AG08396 (cell line): ENCODE measurements around the gene RBMS3.
A peak's percentile ranks its signal among the peaks of the same experiment; 100 is the strongest.
"Not testable (repeated sequence)": the region's sequence is repeated elsewhere in the genome, so short reads cannot be mapped to it uniquely, and the experiment has no call there.

ENCODE experiments used
- DNase-seq: peaks from one replicate; pipeline ENCODE4 v3.0.0; 2012; ENCODE audit warnings: low spot score, mixed read lengths

RBMS3 gene

DNA sequence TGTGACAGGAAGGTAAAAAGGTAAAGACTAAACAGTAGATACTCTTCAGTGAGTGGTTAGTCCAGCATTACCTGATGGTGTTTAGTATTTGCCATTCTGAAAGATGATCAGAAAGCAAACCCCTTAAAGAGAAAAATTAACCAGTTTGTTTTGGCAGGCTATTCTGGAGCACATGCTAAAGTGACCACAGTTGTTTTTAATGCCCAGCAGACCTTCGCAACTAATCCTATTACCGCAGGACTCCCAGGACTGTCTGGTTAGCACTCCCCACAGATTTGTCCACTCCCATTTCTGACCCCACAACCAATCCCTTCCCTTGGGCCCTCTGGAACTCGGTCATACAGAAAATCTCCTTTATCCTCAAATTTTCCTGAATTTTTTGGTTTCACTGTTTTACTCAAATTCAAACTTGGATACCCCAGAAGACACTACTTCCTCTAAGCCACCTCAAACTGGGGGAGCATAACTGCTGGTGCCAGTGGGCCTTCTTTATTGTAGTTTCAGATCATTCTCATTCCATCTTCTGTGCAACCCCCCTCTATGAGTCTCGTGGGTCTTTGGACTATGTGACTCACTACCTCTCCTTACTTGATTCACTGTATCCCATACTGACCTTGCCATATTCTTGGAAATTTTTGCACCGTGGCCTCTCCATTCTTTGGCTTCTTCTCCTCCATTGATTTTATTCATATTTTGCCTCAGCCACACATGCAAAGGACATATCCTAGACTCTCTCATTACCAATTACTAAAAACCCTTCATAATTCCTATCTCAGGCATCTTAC is 104.4 kb downstream of the RBMS3 start:
- no peak for DNase-seq

DNA sequence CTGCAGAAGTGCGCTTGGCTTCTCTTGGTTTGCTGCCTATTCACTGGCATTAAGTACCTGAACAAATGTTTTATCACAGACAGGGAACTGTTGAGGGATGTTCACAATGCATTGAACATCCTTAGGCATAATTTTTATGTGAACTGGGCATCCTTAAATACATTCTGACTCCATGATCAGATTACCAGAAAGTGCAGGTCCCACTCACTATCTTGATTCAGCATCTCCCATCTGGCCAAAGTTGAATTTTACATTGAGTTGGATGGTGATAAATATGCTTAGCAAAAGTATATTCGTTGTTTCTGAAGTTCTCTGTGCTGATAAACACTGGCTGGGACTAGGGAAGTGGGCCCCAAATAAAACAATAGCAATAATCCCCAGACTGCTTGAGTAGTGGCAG is 108.5 kb downstream of the RBMS3 start:
- no peak for DNase-seq

DNA sequence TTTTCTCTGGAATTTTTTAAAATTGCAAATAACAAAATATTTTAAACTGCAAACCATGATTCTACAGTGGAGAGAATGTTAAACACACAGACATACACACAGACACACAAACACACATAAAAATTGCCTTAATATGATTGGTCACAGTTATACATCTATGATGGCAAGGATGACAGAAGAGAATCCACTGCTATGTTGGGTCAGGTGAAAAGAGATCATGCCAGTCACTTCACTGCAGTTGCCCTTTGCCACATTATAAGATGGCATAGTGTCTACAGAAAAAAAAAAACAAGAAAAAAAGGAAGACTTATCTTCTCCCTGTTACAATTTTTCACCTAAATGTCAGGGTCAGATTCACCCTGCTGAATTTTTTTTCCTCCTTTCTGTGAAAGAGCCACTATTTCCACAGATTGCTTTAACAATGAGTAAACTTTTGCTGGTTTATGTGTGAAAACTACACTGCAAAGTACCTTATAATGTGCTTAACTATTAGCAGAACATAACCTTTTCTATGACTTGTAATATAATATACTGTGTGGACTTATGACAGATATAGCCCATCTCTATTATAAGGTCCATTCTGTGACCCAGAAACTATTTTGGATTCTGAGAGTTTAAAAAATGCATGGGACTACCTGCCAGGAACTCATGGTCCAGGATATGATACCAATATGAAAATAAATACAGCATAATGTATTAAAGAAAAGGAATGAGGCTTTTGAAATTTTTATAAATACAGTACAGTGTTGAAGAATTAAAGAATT is 111.9 kb downstream of the RBMS3 start:
- no peak for DNase-seq

DNA sequence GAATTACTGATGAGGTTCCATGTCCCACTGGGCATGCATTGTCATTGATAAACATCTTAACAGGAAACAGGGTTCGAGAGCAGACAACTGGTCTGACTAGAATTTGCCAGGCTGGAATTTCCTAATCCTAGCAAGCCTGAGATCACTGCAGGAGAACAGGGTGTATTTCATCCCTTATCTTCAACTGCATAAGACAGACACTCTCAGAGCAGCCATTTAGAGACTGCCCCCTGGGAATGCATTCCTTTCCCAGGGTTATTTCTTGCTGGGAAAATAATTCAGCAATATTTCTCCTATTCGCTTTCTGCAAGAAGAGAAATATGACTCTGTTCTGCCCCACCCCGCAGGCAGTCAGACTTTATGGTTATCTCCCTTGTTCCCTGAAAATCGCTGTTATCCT is 113.1 kb downstream of the RBMS3 start:
- DNase-seq, result not testable (repeated sequence)

DNA sequence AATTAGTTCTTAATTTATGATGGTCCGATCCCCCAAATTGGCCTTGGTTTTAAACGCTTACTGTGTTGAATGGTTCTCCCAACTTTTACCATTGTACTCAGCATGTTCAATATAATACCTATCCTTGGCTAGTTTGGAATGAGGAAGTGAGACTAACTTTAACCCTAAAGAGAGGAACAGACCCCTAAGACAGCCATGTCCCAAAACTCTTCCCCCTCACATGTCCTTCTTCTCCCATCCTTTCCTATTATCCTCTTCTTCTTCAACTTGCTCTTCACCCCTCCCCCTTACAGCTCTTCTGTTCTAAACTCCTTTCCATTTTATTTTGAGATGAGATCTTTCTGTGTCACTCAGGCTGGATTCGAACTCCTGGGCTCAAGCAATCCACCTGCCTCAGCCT is 116.5 kb downstream of the RBMS3 start:
- DNase-seq, result no peak

DNA sequence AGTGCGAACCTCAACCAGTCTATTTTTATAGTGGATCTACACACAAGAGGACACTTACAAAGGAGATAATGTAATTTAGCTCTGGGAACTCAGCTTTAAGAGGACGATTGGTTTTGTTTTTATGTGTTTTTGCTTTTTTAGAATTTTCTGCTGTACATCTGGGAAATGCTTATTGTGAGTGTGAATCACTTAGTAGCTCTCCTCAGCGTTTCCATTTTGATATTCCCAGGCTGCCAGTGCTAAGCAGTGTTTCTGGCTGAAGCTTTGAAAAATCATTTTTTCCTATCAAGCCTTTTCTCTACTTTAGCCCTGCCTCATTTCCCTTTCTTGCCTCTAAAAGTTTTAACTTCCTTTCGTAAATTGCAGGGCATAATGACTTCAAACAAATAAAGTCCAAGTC is 117.9 kb downstream of the RBMS3 start:
- no peak for DNase-seq

DNA sequence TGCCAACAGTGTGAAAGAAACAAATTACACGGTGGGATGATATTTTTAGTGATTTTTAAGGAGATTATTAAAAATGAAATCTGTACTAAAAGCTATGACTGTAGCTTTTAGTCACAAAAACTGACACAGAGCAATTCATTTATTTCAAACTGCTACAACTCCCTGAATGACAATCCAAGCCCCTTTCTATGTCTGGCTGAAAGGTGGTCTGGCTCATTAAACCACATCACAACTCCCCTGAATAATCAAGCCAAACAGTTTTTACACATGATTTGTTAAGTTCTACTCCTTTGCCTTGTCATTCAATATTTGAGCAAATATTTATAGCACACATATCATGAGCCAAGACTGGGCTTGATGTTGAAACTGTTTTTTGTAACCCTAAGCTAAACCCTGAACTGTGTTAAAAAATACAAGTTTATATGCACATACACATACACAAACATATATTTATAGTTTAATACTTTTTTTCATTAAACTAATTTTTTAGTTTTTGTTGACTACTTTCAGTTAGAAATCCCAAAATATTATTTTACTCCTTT is 125.5 kb downstream of the RBMS3 start:
- DNase-seq, result no peak

DNA sequence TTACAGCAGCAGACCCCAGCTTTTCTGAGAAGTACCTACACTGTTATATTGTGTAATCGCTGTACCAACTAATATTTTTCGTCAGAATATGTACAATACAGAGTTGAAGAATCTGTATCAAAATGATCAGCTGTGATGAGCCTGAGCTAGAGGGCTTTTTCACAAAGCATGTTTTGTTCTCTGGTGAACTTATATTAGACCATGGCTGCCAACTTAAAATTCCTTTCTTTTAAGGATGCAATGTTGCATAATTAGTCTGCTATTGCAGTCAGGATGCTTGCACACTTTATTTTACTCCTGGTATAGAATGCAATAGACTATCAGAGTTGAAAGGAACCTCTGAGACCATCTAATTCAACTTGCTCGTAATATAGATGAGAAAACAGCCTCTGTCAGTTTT is 127.8 kb downstream of the RBMS3 start:
- DNase-seq, result no peak

DNA sequence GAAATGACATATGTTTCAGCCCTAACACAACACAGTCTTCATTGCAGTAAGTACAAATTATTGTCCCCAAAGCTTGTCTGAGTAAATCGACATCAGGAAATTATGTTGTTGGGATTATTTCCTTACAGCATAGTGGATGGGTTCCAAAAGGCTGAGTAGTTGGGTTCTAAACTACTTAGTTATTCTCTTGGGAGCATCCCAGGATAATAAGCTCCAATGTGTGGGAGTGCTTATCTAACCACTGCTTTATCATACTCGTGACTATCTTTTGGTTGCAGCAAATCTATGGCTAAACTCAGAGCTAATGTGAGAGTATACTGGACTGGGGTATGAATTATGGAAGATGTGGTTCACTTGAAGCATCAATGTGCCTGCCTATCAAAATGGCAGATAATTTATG is 128.5 kb downstream of the RBMS3 start:
- no peak for DNase-seq

DNA sequence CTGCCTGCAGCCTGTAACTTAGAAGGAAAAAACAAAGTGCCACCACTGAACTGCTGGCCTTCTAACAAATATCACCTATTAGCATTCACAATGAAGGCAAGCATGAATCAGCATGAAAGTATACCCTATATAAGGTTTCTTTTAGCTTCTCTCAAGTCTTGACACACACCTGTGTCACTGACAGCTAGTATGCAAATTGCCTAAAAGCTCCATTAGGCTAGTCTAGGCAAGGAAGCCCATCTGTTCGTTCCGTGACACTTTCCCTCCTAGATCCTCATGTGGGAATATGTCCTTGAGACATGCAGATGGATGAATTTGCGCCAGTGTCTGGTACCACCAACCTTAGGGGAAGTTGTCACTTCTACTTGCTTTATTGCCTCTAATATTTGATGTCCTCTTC is 129.3 kb downstream of the RBMS3 start:
- DNase-seq, result no peak

DNA sequence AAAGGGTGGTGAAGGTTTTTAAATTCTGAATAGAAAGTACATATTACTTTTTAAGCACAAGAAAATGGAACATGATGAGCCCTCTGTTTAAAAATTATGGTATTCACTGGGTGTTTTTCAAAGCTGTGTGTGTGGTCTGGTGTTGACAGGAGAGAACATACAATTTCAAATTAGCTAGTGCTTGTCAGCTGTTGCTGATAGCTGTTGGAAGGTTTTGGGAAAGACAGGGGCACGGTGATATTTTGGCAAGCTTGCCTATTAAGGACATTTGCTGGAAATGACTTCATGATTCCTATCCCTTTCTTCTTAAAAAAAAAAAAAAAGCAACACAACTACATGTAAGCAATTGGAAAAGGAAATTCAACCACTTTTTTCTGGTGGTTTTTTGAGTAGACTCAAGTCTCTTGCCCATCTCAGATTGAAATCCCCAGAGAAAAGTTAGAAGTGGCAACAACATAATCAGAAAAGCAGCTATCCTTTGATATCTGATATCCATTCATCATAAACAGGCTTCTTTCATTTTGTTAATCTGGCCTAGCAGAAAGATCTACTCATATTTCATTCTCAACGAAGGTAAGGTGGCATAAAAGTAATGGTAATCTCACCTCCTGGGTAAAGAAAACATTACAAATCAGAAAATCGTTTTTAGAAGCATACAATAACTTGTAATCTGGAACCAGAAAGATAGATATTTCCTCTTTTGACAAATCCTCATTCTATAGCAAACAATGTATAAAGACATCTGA is 130.0 kb downstream of the RBMS3 start:
- DNase-seq, result no peak

DNA sequence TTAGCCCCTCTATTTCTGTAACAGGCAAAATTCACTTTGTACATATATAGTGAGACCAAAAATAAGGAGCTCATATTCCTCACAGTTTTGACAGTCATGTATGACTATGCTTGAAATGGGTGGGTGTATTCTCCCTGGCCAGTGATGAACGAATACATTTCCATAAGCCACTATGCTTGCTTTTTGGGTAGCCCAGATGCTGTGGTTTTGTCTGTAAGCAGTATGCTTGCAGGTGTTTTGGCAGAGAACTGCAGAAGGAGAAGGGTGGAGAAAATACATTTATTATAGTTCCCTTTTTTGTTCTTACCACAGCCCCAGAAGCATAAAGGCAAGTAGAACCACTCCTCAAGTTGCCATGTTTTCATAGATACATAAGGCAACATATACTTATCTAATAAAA is 131.2 kb downstream of the RBMS3 start:
- DNase-seq, result no peak

DNA sequence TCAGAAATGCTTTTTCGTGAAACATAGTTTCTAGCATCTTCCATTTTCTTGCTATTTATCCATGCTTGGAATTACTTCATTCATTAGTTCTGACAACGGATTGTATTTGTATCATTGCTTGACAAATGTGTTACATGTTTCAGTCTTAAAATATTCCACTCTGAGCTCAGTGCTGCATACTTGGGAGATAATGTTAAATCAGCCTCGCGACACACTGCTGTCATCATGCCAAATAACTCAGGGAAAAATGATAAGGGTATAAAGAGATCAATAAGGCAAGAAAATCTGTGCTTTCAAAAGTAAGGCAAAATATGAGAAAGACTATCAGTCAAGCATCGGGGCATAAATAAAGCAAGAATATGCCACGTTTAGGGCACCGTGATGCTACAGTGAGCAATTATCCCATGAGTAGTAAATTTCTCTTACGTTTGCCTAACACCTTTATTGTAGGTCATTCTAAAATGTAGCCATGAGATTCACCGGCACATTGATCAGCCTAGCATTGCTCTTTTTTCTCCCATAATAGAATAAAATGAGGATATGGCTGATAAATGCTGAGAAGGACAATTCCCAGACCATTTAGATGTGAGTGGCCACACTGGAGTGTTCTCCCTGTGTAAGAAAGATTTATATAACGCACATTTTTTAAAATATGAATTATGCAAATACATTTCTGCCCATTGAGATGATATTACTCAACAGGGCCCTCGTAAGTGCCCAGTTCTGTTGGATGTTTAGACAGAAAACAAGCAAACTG is 133.8 kb downstream of the RBMS3 start:
- no peak for DNase-seq

DNA sequence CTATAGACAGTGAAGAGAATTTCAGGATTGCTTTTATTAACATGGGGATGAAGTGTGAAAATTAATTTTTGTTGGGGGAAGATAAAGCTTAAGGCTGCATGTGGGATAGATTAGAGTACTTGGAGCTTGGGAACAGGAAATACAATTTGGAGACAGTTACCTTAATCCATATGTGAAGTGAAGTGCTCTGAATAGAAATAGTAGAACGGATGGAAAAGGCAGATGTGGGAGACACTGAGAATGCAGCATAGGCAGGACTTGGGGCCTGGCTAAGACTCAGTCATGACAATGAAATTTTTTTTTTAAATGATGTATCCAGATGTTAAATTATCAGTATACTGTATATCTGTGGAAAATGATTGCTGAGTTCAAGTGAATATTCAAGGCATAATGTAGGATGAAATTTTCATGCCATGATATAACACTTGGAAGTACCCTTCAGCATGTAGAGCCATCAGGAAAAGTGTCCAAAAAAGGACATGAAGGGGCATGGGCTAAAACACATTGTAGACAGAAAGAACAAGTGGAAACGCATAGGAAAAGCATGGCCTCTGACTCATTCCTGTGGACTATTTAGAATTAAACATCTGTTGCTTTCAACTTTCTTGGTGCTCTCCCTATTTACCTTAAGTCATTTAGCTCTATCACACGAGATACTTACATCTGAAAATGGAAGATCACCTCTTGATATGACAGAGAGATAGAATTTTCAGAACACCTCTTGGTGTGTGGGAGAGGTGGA is 134.8 kb downstream of the RBMS3 start:
- peak; percentile 7 for DNase-seq

DNA sequence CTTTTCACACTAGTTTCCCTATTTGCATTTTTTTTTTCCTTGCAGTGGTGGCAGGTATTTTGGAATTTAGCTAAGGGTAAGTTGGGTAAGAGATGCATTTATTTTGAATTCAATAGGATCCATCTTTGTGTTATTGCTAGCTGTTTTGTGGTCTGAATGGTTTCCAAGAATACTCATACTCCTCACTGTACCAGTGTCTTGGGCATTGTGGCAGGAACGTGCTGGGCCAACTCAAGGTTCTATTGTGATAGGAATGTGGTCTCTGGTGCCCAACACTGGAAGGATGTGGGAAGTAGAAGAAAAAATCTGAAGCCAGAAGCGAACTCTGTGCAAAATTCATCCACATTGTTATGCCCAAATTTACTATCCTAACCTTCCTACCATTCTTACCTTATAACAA is 135.6 kb downstream of the RBMS3 start:
- DNase-seq, result no peak

DNA sequence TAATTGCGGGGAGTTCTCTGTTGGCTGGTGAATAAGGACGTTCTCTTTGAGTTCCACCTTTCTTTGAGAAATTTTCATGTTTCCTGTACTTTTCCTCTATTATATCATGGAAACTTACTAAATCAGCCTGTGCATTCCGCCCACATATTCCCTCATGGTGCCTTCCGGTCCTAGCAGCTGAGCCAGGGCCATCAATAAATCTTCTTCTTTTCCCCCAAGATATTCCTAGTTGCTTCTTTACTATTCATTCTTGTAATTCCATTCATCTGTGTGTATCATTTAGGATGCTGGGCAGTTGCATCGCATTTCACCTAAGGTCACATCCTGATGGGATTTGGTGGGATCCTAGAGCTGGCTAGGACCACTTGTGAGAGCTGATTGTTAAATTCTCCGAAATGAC is 139.2 kb downstream of the RBMS3 start:
- DNase-seq, result no peak

DNA sequence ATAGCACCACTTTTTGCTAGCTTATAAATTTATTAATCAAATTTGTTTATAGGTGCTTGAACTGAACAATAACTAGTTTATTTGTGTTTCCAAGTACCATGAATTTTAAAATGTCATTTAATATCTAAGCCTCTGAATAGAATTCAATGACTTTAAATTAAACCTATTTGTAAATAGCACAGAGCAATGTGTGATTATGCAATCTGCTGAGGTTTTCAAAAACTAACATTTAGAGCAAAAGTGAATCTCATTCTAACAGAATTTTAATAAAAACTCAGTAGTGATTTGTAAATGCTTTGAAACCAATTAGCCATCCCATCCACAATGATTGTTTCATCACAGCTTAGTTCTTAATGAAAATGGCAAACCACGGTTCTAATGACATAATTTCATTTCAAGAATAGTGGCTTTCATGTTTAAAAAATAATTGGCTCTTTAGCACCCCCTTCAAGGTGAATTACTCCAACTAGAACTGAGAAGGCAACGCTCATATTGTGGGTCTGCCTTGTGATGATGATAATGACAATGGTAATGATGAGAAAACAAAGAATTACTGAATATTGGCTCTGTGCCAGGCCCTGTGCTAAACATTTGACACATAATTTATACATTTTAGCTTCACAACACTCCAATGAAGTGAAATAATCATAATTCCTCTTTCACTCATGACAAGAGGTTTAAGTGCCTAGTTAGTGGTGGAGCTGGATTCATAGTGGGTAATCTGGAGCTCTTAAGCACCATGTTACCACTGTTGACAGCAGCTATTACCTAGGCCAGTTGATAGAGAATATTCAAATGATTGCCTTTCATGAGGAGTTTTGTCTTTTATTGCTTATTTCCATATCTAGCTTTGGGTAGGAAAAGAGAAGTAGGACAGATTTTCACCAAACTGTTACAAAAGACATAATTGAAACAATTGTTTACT is 145.7 kb downstream of the RBMS3 start:
- no peak for DNase-seq

DNA sequence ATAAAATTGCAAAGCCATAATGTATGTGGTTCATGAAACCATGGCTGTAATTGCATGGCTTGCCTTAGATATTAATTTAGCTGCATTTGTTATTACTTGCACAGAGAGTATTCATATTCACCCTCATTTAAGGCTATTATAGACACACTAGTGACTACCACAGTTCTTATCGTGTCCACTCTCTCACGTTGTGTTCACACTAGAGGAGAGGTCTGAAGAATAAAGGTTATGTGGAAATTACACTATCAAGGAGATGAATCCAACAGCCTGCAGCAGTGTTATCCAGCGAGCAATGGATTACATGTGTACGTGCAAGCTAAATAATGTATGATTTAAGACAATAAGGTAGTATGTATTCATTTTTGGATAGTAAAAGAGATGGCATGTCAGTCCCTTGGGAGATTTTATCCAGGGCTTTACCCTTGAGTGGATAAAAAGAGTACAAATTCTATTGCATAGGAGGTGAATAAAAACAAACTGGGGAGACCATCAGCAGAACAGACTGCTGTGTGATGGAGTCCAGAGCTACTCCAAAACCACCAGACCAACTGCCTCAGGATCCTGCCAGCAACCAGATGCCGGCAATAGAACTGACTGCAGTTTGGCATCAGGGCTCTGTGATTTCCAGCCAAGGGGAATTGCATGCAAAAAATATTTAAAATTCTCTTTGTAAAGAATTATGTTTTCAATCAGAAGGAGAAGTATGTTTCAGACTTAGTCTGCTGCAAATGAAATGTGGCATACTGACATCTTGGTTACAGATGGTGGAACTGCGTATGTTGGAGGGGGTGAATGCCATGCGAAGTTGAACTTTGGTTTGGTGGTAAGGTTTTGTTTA is 146.6 kb downstream of the RBMS3 start:
- DNase-seq, result peak; percentile 21

DNA sequence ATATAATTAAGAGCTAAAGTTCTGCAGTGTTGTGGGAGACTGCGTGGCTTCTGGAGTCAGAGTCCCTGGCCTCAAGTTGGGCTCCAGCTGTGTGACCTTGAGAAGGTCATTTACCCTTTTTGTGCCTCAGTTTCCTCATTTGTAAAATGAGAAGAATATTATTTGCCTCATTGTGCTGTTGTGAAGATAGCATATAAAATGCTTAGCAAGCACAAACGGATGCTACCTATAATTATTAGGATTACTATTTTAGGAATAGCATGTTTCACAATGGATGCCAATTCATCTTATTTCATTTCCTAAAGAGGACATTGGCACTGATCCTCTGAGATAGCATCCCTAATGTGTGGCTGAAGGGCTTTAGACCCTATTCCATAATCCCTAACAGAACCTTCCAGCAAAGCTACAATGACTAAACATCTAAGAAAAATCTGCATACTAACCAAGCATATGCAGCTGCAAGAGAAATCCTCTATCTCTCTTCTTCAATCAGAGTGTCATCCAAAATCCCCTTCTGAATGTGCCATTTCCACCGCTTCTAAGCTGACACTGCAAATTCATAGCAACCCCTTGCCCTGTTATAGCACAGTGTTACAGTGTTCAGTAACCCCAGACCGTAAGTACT is 148.3 kb downstream of the RBMS3 start:
- no peak for DNase-seq
